ENCODE measurements around the gene PGAP1.

GRCh38 chr2:196934672-196935071, 8.2 kb upstream of the PGAP1 start:
- TF ChIP-seq CTCF (IDR thresholded peaks at IDR 0.05) (no peak), POLR2A (IDR thresholded peaks at IDR 0.05) (no peak)

Data from uterus (tissue), 2 donors.